Caco-2 (cell line): Measurements from ENCODE around the gene TBX3. TPM values are rescaled to one million over a fixed set of nuclear protein-coding genes. Genes with fewer than 3 reads are reported as not detected.

Experiments
- BruUV-seq: library from RNA; stranded (reverse); fragments of 400-500 nt; replicated peaks from 2 replicates; lab custom pipeline; 2021; lab: Mats Ljungman, UMichigan
- CTCF ChIA-PET: fragments of 300-600 bp; sonication (Branson Sonifier 250); formaldehyde crosslinking; loops from one replicate; lab custom pipeline; 2022; ENCODE audit warnings: antibody characterized with exemption; lab: Charles Lee
- POLR2A ChIA-PET: fragments of 300-600 bp; sonication (Branson Sonifier 250); formaldehyde crosslinking; loops from one replicate; lab custom pipeline; 2022; ENCODE audit warnings: antibody characterized with exemption; lab: Charles Lee
- DNase-seq, 2 experiments: peaks; one replicate each; pipeline versions ENCODE4 v3.0.0 to v3.0.0-alpha.2; 2020 to 2022
- H3K27me3 ChIP-seq: replicated peaks from 2 replicates; pipeline ENCODE4 v1.6.0; 2011; ENCODE audit warnings: low read length; ENCODE audit not compliant: control insufficient read depth, insufficient read depth
- H3K36me3 ChIP-seq: 2 replicates; pipeline ENCODE4 v1.5.1; 2011; ENCODE audit warnings: low read length; ENCODE audit not compliant: control insufficient read depth, insufficient read depth
- H3K4me1 ChIP-seq: fragments of 250-450 bp; sonication (Bioruptor Pico); 2 replicates; pipeline ENCODE4 v1.5.1; 2020; ENCODE audit warnings: mild to moderate bottlenecking
- H3K4me3 ChIP-seq: 2 replicates; pipeline ENCODE4 v1.5.1; 2011; ENCODE audit warnings: low read depth, mild to moderate bottlenecking, control low read depth, low read length
- H3K9me3 ChIP-seq: fragments of 250-450 bp; sonication (Bioruptor Pico); 2 replicates; pipeline ENCODE4 v1.5.1; 2020; ENCODE audit warnings: mild to moderate bottlenecking, moderate library complexity
- H3K27ac Mint-ChIP-seq: one replicate; pipeline ENCODE4 v1.8.0; 2022; ENCODE audit warnings: mixed read lengths; ENCODE audit not compliant: unreplicated experiment
- H3K27me3 Mint-ChIP-seq: one replicate; pipeline ENCODE4 v1.8.0; 2022; ENCODE audit warnings: mixed read lengths; ENCODE audit not compliant: insufficient read depth, unreplicated experiment
- H3K36me3 Mint-ChIP-seq: one replicate; pipeline ENCODE4 v1.8.0; 2022; ENCODE audit warnings: mild to moderate bottlenecking, mixed read lengths; ENCODE audit not compliant: insufficient read depth, unreplicated experiment
- H3K4me1 Mint-ChIP-seq: one replicate; pipeline ENCODE4 v1.8.0; 2022; ENCODE audit warnings: low read depth, mixed read lengths; ENCODE audit not compliant: unreplicated experiment
- H3K4me3 Mint-ChIP-seq: one replicate; pipeline ENCODE4 v1.8.0; 2022; ENCODE audit warnings: mild to moderate bottlenecking, moderate library complexity, mixed read lengths; ENCODE audit not compliant: unreplicated experiment
- H3K9me3 Mint-ChIP-seq: one replicate; pipeline ENCODE4 v1.8.0; 2022; ENCODE audit warnings: mixed read lengths; ENCODE audit not compliant: unreplicated experiment
- intact Hi-C: fragments of 100-400 bp; cut with micrococcal nuclease; formaldehyde crosslinking; loops from one replicate; pipeline ENCODE4 v1.10.0; 2022; ENCODE audit not compliant: unreplicated experiment
- total RNA-seq: library from RNA; stranded (reverse); gene quantifications from 2 replicates; pipeline ENCODE4 v1.2.3, GENCODE V29; 2022
- TF ChIP-seq, protein P1 (sequence below), 2 experiments: fragments of 200-600 bp in 1 of 2; IDR thresholded peaks; 1 replicate in 1 of 2; 2 replicates in 1 of 2; pipeline versions ENCODE4 v1.5.1 to v1.8.0; 2011 to 2022; ENCODE audit warnings: antibody characterized with exemption in 1 of 2, control low read depth in 1 of 2, inconsistent platforms in 1 of 2, low read depth in 1 of 2, low read length in 1 of 2, mild to moderate bottlenecking in 1 of 2, moderate library complexity in 1 of 2; ENCODE audit not compliant: insufficient read depth in 1 of 2, severe bottlenecking in 1 of 2, unreplicated experiment in 1 of 2

Gene TBX3
- total RNA-seq, 1 experiment from 2014 or later, result 47.2 TPM

GRCh38 chr12:114695305-114695592 lies 11.3 kb upstream of the TBX3 start:
- no peak overlapping the region for H3K4me3 ChIP-seq
- Mint-ChIP-seq H3K4me1 (peaks cover 12% of the 10 kb centered on the region), H3K9me3 (no peaks in the 10 kb centered on the region), H3K4me3 (no peak overlapping the region), H3K27ac (no peak overlapping the region), H3K27me3 (no peaks in the 10 kb centered on the region), H3K36me3 (no peaks in the 10 kb centered on the region)
- peaks cover 19% of the 10 kb centered on the region for H3K4me1 ChIP-seq
- TF ChIP-seq, protein P1, sequence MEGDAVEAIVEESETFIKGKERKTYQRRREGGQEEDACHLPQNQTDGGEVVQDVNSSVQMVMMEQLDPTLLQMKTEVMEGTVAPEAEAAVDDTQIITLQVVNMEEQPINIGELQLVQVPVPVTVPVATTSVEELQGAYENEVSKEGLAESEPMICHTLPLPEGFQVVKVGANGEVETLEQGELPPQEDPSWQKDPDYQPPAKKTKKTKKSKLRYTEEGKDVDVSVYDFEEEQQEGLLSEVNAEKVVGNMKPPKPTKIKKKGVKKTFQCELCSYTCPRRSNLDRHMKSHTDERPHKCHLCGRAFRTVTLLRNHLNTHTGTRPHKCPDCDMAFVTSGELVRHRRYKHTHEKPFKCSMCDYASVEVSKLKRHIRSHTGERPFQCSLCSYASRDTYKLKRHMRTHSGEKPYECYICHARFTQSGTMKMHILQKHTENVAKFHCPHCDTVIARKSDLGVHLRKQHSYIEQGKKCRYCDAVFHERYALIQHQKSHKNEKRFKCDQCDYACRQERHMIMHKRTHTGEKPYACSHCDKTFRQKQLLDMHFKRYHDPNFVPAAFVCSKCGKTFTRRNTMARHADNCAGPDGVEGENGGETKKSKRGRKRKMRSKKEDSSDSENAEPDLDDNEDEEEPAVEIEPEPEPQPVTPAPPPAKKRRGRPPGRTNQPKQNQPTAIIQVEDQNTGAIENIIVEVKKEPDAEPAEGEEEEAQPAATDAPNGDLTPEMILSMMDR (IDR thresholded peaks at IDR 0.05; ENCODE audit: insufficient read depth in 1 of 2, low read depth in 1 of 2, low read length in 1 of 2, severe bottlenecking in 1 of 2, unreplicated experiment in 1 of 2), result no peak
- no peaks in the 10 kb centered on the region for H3K27me3 ChIP-seq
- H3K36me3 ChIP-seq, result no peaks in the 10 kb centered on the region
- no TSS peak for BruUV-seq
- intact Hi-C loops, result no loop called here
- H3K9me3 ChIP-seq, result no peaks in the 10 kb centered on the region
- ChIA-PET CTCF (no interaction called here), POLR2A (no interaction called here)
- DNase-seq, result no peak

DNA sequence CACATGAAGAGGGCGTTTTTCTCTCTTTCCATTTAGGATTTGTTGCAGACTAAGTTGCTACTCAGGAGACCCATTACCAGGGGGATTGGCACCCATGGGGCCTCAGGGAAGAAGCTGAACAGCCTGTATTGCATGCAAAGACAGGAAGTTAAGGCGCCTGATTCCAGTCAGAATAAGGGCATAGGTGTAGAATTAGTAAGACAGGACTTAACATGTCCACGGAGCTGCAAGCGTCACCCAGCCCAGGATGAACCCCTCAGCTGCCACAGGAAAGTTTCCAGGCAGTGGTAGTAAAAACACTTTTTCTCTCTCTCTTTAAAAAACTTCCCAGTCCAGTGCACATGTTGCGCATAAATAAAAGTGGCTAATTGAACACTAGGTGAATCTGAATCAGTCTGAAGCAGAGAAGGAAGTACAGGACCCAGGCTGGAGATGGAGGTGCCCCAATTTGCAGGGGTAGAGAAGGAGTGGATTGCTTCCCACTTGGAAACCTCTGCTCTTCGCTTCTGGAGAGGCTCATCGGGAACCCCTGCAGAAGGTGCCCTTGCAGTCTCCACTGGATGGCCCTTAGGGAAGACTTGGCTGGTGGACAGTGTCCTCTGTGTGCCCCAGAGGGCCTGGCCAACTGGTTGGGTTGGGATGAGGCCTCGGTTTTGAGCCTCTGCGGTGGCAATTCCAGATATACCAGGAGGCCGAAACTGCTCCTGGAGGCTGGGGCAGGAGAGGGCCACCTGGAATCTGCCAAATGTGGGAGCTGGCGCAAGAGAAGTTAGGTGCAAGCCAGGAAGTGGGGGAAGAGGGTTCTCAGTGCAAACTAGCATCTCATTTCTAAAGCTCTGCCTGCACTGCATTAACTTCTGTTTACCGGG lies 10.7 kb upstream of the TBX3 start:
- no peaks in the 10 kb centered on the region for H3K27me3 Mint-ChIP-seq
- peaks cover 18% of the 10 kb centered on the region for H3K4me1 ChIP-seq
- no peaks in the 10 kb centered on the region for H3K36me3 ChIP-seq
- H3K9me3 Mint-ChIP-seq, result no peaks in the 10 kb centered on the region
- no TSS peak for BruUV-seq
- H3K4me3 ChIP-seq, result no peak overlapping the region
- no peak overlapping the region for H3K4me3 Mint-ChIP-seq
- no peaks in the 10 kb centered on the region for H3K36me3 Mint-ChIP-seq
- H3K27me3 ChIP-seq, result no peaks in the 10 kb centered on the region
- no peak for DNase-seq
- H3K4me1 Mint-ChIP-seq, result peaks cover 18% of the 10 kb centered on the region
- POLR2A ChIA-PET, result no interaction called here
- TF ChIP-seq, protein P1 (IDR thresholded peaks at IDR 0.05; ENCODE audit: insufficient read depth in 1 of 2, low read depth in 1 of 2, low read length in 1 of 2, severe bottlenecking in 1 of 2, unreplicated experiment in 1 of 2), result no peak
- no peaks in the 10 kb centered on the region for H3K9me3 ChIP-seq
- no peak overlapping the region for H3K27ac Mint-ChIP-seq
- CTCF ChIA-PET, result no interaction called here
- intact Hi-C loops, result no loop called here

GRCh38 chr12:114693532-114693931 lies 9.6 kb upstream of the TBX3 start:
- POLR2A ChIA-PET, result no interaction called here
- H3K36me3 Mint-ChIP-seq, result no peaks in the 10 kb centered on the region
- H3K4me3 Mint-ChIP-seq, result no peak overlapping the region
- no peaks in the 10 kb centered on the region for H3K27me3 ChIP-seq
- H3K4me1 Mint-ChIP-seq, result peaks cover 23% of the 10 kb centered on the region
- intact Hi-C loops, result no loop called here
- TF ChIP-seq, protein P1 (IDR thresholded peaks at IDR 0.05; ENCODE audit: insufficient read depth in 1 of 2, low read depth in 1 of 2, low read length in 1 of 2, severe bottlenecking in 1 of 2, unreplicated experiment in 1 of 2), result no peak
- no peak overlapping the region for H3K4me3 ChIP-seq
- no peaks in the 10 kb centered on the region for H3K9me3 ChIP-seq
- H3K9me3 Mint-ChIP-seq, result no peaks in the 10 kb centered on the region
- no TSS peak for BruUV-seq
- H3K4me1 ChIP-seq, result peaks cover 7% of the 10 kb centered on the region
- H3K27ac Mint-ChIP-seq, result no peak overlapping the region
- no peaks in the 10 kb centered on the region for H3K27me3 Mint-ChIP-seq
- DNase-seq, result no peak
- CTCF ChIA-PET, result no interaction called here
- H3K36me3 ChIP-seq, result no peaks in the 10 kb centered on the region
